IPS-15b (cell line): Measurements from ENCODE around the gene CPHXL2.

ENCODE experiments used
- H3K27me3 ChIP-seq: one replicate; pipeline ENCODE4 v1.6.1; 2013; ENCODE audit warnings: low read length; ENCODE audit not compliant: control insufficient read depth, insufficient read depth
- H3K36me3 ChIP-seq: one replicate; pipeline ENCODE4 v1.6.1; 2013; ENCODE audit warnings: low read length; ENCODE audit not compliant: control insufficient read depth, insufficient read depth
- H3K4me1 ChIP-seq: one replicate; pipeline ENCODE4 v1.6.1; 2013; ENCODE audit warnings: mild to moderate bottlenecking, low read length; ENCODE audit not compliant: control insufficient read depth, insufficient read depth
- H3K4me3 ChIP-seq: one replicate; pipeline ENCODE4 v1.5.1; 2013; ENCODE audit warnings: low read depth, low read length
- H3K9ac ChIP-seq: one replicate; pipeline ENCODE4 v1.6.1; 2013; ENCODE audit warnings: low read depth, mild to moderate bottlenecking, low read length
- H3K9me3 ChIP-seq: one replicate; pipeline ENCODE4 v1.6.1; 2013; ENCODE audit warnings: mild to moderate bottlenecking, low read length; ENCODE audit not compliant: control insufficient read depth, insufficient read depth

Gene CPHXL2

GRCh38 chr16:75676909-75677308, at the start of gene CPHXL2:
CPHXL2 (minus strand) TSS chr16:75677009; CDS start chr16:75676999, 10 bp downstream.
- Histone ChIP-seq H3K27me3 (no peaks in the 10 kb centered on the region), H3K9ac (no peak within 1 kb of the TSS), H3K36me3 (no peaks in the 10 kb centered on the region), H3K4me3 (no peak within 1 kb of the TSS), H3K9me3 (no peaks in the 10 kb centered on the region), H3K4me1 (no peaks in the 10 kb centered on the region)

DNA sequence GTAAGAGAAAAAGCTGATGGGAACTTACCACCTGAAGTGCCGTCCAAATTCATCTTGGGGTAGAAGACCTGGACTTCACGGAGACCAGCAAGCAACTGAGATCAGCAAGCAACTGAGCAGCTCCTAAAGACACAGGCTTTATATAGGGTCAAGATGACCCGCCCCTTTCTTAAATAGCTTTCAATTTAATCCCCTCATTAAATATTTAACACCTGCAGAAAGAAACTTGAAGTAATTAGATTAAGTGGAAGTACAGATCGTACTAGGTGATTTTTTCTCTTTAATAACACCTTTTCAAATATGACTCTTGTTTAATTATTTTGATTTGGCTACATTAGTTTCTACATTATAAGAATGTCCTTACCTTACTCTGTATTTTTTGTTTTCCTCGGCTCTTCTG, 49.6 kb upstream of the CPHXL2 start, which contains the start of gene CPHXL:
Gene CPHXL (minus strand): TSS at position 101 of the 400 bp plus-strand sequence. CDS start 48 bp downstream, at position 53.
- Histone ChIP-seq H3K27me3 (no peaks in the 10 kb centered on the region), H3K4me3 (no peak within 1 kb of the TSS), H3K36me3 (no peaks in the 10 kb centered on the region), H3K4me1 (no peaks in the 10 kb centered on the region), H3K9ac (no peak within 1 kb of the TSS), H3K9me3 (no peaks in the 10 kb centered on the region)

GRCh38 chr16:75718452-75718851, 41.6 kb upstream of the CPHXL2 start:
- H3K4me1 ChIP-seq: no peaks in the 10 kb centered on the region
- H3K9me3 ChIP-seq: peaks cover 5% of the 10 kb centered on the region
- H3K4me3 ChIP-seq: no peak overlapping the region
- no peak overlapping the region for H3K9ac ChIP-seq
- no peaks in the 10 kb centered on the region for H3K27me3 ChIP-seq
- no peaks in the 10 kb centered on the region for H3K36me3 ChIP-seq

GRCh38 chr16:75714661-75715060, 37.9 kb upstream of the CPHXL2 start:
- no peaks in the 10 kb centered on the region for H3K4me1 ChIP-seq
- no peak overlapping the region for H3K9ac ChIP-seq
- no peak overlapping the region for H3K4me3 ChIP-seq
- H3K9me3 ChIP-seq: peaks cover 6% of the 10 kb centered on the region
- no peaks in the 10 kb centered on the region for H3K36me3 ChIP-seq
- H3K27me3 ChIP-seq: no peaks in the 10 kb centered on the region

- H3K4me3 ChIP-seq: no peak overlapping the region
- no peaks in the 10 kb centered on the region for H3K36me3 ChIP-seq
These were observed 33.5 kb upstream of the CPHXL2 start for GRCh38 chr16:75710344-75710743.

DNA sequence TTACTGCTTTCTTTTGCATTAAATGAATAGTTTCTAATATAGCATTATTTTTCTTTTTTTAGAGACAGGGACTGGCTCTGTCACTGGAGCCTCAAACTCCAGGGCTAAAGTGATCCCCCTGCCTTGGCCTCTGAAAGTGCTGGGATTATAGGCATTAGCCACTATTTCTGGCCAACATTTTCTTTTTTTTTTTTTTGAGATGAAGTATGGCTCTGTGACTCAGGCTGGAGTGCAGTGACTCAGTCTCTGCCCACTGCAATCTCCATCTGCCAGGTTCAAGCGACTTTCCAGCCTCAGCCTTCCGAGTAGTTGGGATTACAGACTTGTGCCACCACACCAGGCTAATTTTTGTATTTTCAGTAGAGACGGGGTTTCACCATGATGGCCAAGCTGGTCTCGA, 26.5 kb upstream of the CPHXL2 start:
- no peak overlapping the region for H3K9ac ChIP-seq

More at GRCh38 chr16:75710344-75710743, 33.5 kb upstream of the CPHXL2 start:
- Histone ChIP-seq H3K4me1 (no peaks in the 10 kb centered on the region), H3K27me3 (no peaks in the 10 kb centered on the region), H3K9me3 (peaks cover 9% of the 10 kb centered on the region), H3K9ac (no peak overlapping the region)

DNA sequence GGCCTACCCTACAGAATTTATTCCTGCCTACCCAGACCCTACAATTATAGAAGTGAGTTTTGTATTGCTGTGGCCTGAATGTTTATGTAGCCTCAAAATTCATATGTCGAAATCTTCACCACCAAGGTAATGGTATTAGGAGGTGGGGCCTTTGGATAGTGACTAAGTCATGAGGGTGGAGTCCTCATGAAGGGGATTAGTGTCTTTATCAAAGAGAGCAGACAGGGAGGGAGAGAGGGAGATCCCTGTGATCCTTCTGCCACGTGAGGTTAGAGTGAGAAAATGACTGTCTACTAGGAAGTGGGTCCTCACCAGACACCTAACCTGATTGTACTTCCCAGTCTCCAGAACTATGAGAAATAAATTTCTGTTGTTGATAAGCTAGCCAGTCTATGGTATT, 25.4 kb upstream of the CPHXL2 start:
- no peak overlapping the region for H3K4me3 ChIP-seq

More for the DNA sequence above, 26.5 kb upstream of the CPHXL2 start:
- H3K36me3 ChIP-seq: no peaks in the 10 kb centered on the region
- no peak overlapping the region for H3K4me3 ChIP-seq
- H3K4me1 ChIP-seq: peaks cover 10% of the 10 kb centered on the region
- H3K9me3 ChIP-seq: no peaks in the 10 kb centered on the region
- H3K27me3 ChIP-seq: no peaks in the 10 kb centered on the region

GRCh38 chr16:75701361-75701760, 24.6 kb upstream of the CPHXL2 start, which contains the start of gene DUXB:
DUXB (minus strand) TSS chr16:75701461; CDS start chr16:75701418, 43 bp downstream.
- H3K27me3 ChIP-seq: no peaks in the 10 kb centered on the region
- H3K36me3 ChIP-seq: no peaks in the 10 kb centered on the region
- H3K9me3 ChIP-seq: no peaks in the 10 kb centered on the region
- H3K4me3 ChIP-seq: no peak within 1 kb of the TSS
- H3K4me1 ChIP-seq: peaks cover 10% of the 10 kb centered on the region
- H3K9ac ChIP-seq: no peak within 1 kb of the TSS

More for the DNA sequence above, 25.4 kb upstream of the CPHXL2 start:
- Histone ChIP-seq H3K27me3 (no peaks in the 10 kb centered on the region), H3K4me1 (peaks cover 10% of the 10 kb centered on the region), H3K9ac (no peak overlapping the region), H3K36me3 (no peaks in the 10 kb centered on the region), H3K9me3 (no peaks in the 10 kb centered on the region)

DNA sequence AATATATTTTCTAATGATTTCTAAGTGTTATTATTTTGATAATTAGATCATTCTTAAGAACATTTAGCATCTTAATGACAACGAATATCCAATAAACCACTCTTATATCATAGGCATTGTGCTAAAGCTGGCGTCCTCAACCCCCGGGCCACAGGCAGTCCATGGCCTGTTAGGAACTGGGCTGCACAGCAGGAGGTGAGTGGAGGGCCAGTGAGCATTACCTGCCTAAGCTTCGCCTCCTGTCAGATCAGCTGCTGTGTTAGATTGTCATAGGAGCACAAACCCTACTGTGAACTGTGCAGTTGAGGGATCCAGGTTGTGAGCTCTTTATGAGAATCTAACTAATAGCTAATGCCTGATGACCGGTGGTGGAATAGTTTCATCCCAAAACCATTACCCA, 20.8 kb upstream of the CPHXL2 start:
- Histone ChIP-seq H3K9me3 (no peaks in the 10 kb centered on the region), H3K4me3 (no peak overlapping the region), H3K4me1 (peaks cover 6% of the 10 kb centered on the region), H3K27me3 (no peaks in the 10 kb centered on the region), H3K9ac (no peak overlapping the region), H3K36me3 (no peaks in the 10 kb centered on the region)

DNA sequence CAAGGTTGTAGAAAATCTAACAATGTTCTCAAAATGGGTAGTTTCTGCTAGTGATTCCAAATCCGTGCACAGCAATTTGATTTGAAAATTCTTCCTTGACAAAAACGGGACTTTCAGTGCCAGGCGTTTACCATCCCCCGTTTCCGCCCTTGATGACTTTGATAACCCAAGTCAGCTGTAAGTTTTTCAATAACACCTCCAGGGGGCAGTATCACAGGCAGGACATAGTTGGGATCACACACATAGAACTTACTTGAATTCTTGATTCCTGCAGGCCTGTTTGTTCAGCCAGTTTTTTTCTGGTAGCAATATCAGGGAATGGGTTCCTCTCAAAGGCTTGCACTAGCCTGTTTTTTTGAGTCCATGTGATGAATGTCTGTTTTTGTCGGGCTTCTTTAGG, 18.9 kb upstream of the CPHXL2 start:
- Histone ChIP-seq H3K27me3 (no peaks in the 10 kb centered on the region), H3K4me3 (no peak overlapping the region), H3K9ac (no peak overlapping the region), H3K9me3 (no peaks in the 10 kb centered on the region), H3K4me1 (peaks cover 2% of the 10 kb centered on the region), H3K36me3 (no peaks in the 10 kb centered on the region)

DNA sequence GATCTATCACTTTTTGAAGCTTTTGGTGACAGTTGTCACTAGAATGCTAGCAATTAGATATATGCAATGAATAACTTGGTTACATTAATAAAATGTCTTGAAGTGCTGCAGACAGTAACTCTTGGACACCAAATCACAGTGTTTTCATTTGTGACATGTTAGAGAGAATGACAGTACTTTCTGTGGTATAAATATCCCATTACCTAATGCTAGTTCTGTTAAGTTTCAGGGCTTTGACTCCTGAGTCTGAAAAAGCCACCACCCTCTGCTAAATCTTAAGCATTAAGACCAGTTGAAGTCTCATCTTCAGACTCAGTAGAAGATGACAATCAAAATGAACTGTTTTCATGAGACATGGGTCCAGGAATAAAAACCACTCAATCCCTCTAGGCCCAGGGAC, 10.6 kb upstream of the CPHXL2 start:
- no peaks in the 10 kb centered on the region for H3K4me1 ChIP-seq
- H3K27me3 ChIP-seq: no peaks in the 10 kb centered on the region
- H3K36me3 ChIP-seq: no peaks in the 10 kb centered on the region
- peaks cover 4% of the 10 kb centered on the region for H3K9me3 ChIP-seq
- no peak overlapping the region for H3K9ac ChIP-seq
- no peak overlapping the region for H3K4me3 ChIP-seq

DNA sequence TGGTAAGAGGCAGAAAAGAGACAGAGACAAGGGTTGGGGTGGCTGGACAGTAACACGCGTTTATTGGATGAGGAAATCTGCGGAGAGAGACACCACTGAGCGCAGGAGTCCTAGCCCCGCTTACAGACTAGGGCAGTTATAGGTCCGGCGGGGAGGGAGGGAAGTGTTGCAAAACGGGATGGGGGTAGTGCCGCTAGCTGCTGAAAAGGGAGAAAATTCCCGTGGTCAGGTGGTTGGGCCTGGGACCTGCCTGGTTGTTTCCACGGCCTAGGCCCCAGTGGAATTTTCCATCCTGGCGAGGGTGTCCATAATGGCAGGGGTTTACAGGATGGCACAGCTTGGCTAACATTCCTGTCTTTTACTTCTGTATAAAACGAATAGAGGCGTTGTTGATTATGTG, 5.5 kb upstream of the CPHXL2 start:
- Histone ChIP-seq H3K9me3 (peaks cover 4% of the 10 kb centered on the region), H3K4me3 (no peak overlapping the region), H3K9ac (no peak overlapping the region), H3K27me3 (no peaks in the 10 kb centered on the region), H3K36me3 (no peaks in the 10 kb centered on the region), H3K4me1 (no peaks in the 10 kb centered on the region)
